GM12865 (cell line): ENCODE data around the gene AQP12A.
"Not testable (repeated sequence)": the region's sequence is repeated elsewhere in the genome, so short reads cannot be mapped to it uniquely, and the experiment has no call there.

Source experiments
- DNase-seq: peaks from one replicate; pipeline ENCODE4 v3.0.0; 2010; ENCODE audit warnings: low read depth
- H3K4me3 ChIP-seq: 2 replicates; pipeline ENCODE4 v1.5.1; 2011; ENCODE audit warnings: mild to moderate bottlenecking, low read depth, low read length, control low read depth
- TF ChIP-seq, protein P1 (sequence below): IDR thresholded peaks from 2 replicates; pipeline ENCODE4 v1.5.1; 2011; ENCODE audit warnings: low read length, control low read depth, low read depth, inconsistent platforms; ENCODE audit not compliant: insufficient read depth; ENCODE audit errors: missing control alignments

The AQP12A gene, protein sequence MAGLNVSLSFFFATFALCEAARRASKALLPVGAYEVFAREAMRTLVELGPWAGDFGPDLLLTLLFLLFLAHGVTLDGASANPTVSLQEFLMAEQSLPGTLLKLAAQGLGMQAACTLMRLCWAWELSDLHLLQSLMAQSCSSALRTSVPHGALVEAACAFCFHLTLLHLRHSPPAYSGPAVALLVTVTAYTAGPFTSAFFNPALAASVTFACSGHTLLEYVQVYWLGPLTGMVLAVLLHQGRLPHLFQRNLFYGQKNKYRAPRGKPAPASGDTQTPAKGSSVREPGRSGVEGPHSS

DNA sequence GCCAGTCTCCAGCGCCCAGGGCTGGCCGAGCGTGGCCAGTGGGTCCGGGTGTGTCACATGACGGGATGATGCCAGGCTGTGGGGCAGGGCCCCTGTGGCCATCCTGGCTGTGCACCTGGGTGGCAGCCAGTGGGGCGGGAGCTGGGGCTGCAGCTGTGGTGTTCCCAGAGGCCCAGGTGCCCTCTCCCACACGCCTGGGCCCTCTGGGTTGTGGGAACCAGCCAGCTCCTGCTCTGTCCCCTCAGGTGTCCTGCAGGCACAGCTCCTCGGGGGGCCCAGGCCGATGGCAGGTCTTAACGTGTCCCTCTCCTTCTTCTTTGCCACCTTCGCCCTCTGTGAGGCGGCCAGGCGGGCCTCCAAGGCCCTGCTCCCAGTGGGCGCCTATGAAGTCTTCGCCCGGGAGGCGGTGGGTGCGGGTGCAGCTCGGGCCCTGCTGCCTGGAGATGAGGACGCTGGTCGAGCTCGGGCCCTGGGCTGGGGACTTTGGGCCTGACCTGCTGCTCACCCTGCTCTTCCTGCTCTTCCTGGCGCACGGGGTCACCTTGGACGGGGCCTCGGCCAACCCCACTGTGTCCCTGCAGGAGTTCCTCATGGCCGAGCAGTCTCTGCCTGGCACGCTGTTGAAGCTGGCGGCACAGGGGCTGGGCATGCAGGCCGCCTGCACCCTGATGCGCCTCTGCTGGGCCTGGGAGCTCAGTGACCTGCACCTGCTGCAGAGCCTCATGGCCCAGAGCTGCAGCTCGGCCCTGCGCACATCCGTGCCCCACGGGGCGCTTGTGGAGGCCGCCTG is at the start of gene AQP12A:
Gene AQP12A, plus strand, starts transcription at position 236 of the 790 bp plus-strand sequence. Its CDS starts 48 bp downstream, at position 284.
- not testable (repeated sequence) for H3K4me3 ChIP-seq, DNase-seq

DNA sequence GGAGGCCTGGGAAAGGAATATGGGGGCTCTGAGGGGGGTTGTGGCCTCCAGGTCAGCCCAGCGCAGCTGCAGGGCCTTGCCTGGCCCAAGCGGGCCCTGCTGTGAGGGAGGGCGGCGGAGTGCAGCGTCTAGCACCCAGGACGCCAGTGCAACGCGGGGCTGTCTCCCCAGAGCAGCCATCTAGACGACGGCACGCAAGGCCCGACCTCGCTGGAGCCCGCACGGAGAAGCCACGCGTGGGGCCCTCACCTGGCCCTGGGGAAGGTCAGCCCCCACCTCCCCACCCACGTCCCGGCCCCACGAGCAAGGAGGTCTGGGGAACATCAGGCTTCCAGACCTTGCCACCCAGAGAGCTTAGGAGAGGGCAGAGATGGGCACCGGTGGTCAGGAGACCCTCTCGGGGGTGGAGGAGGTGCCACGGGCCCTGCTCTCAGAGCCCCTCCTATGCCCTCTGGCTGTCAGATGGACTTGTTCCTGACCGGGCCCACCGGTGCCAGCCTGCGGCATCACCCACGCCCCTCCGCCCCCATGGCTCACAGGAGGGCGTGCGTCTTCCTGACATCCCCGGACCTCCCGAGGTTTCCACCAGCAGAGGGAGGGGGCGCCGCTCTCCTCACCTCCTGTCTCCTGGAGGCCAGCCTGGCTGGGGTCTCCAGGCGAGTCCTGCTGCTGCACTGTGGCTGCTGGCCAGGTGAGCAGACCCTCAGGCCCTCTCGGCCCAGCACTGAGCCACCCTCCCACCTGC is 49.4 kb upstream of the AQP12A start:
- H3K4me3 ChIP-seq: no peak overlapping the region
- DNase-seq: no peak
- TF ChIP-seq, protein P1, sequence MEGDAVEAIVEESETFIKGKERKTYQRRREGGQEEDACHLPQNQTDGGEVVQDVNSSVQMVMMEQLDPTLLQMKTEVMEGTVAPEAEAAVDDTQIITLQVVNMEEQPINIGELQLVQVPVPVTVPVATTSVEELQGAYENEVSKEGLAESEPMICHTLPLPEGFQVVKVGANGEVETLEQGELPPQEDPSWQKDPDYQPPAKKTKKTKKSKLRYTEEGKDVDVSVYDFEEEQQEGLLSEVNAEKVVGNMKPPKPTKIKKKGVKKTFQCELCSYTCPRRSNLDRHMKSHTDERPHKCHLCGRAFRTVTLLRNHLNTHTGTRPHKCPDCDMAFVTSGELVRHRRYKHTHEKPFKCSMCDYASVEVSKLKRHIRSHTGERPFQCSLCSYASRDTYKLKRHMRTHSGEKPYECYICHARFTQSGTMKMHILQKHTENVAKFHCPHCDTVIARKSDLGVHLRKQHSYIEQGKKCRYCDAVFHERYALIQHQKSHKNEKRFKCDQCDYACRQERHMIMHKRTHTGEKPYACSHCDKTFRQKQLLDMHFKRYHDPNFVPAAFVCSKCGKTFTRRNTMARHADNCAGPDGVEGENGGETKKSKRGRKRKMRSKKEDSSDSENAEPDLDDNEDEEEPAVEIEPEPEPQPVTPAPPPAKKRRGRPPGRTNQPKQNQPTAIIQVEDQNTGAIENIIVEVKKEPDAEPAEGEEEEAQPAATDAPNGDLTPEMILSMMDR: no peak

DNA sequence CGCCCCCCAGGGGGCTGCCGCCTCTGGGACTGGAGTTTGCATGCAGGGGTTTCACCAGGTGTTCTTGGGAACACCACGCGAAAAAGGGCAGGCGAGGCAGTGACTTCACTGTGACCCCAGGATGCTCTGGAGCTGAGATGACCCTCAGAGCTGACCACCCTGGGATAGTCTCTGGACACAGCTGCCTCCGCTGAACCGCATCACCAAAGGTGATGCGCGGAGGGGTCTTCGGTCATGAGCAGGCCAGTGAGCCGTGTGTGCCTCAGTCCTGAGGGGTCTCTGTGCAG is 48.9 kb upstream of the AQP12A start:
- TF ChIP-seq, protein P1: no peak
- no peak for DNase-seq
- no peak overlapping the region for H3K4me3 ChIP-seq

DNA sequence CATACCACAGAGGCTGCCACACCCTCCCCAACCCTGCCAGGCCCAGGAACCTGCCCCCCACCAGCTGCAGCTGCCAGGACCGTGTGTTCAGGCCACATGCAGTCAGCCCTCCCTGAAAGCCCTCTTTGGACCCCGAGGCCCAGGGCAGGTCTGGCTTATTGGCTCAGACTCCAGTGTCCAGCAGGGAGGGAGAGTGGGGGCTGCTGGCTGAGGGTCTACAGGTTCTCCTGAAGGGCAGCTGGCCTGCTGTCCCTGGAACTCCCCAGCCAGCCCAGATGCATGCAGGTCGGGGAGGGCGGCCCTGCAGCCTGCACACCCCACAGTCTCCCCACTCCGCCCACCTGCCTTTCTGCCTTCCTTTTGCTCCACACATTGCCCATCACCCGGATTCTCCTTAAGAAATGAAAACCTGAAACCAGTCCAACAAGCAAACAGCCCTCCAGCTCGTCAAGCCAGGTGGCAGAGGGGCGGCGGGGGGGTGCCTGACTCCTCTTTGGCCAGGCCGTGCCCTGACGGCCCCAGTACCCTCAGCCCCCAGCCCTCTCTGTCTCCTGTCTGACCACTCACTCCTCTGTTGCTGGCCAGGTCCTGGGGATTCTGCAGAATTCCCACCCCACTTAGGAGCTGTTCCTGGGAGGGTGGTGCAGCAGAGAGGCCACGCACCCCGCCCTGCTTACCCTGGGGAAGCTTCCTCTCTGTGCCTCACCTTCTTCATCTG is 48.4 kb upstream of the AQP12A start:
- no peak overlapping the region for H3K4me3 ChIP-seq
- no peak for DNase-seq
- TF ChIP-seq, protein P1: no peak

DNA sequence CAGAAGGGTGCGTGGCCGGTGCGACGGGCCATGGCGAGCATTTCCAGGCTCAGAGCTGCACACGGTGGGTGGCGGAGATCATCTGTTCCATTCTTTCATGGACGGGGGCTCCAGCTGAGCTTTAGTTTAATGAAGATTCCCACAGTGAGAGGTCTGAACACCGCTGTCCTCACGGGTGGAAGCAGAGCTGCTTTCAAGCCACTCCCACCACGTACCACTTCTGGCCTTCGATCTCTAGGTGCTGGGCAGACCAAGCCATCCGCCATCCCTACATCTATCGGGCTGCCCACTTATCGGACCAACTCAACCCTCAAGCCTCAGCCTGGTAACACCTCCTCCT is 47.9 kb upstream of the AQP12A start:
- no peak for DNase-seq
- TF ChIP-seq, protein P1: no peak
- no peak overlapping the region for H3K4me3 ChIP-seq

DNA sequence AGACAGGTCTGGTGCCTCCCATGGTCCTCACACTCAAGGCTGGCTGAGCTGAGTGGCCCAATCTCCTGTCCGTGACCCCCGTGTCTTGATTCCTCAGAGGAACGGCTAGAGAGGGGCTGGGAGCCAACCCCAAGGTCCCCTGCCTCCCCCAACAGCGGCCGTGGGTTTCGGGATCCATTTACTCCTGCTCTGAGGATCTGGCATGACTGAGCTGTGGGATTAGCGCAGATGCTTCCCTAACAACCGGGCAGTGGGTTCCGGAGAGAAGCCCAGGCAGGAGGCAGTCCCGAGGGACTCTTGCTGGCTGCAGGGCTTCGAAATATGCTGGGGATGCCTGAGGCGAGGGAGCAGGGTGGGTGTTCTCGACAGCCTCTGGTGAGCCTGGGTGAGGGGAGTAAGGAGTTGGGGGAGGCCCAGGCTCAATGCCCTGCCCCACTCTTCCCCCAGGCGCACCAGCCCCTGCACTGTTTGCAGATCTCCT is 47.5 kb upstream of the AQP12A start:
- no peak for DNase-seq
- no peak overlapping the region for H3K4me3 ChIP-seq
- TF ChIP-seq, protein P1: no peak
